Activated T-cell treated with anti-CD3 and anti-CD28 coated beads, Interleukin-2, amount 50 U/mL, for 48 hours (primary cell): Measurements from ENCODE around the gene PPP2R5C.

Experiments
- DNase-seq, 2 experiments: peaks; one replicate each; pipeline ENCODE4 v3.0.0-alpha.2; 2020

The PPP2R5C gene

GRCh38 chr14:101922866-101923265 lies 161.4 kb downstream of the PPP2R5C start:
- DNase-seq = no peak

- no peak for DNase-seq
Measured at GRCh38 chr14:101925152-101925551, 163.6 kb downstream of the PPP2R5C start.

DNA sequence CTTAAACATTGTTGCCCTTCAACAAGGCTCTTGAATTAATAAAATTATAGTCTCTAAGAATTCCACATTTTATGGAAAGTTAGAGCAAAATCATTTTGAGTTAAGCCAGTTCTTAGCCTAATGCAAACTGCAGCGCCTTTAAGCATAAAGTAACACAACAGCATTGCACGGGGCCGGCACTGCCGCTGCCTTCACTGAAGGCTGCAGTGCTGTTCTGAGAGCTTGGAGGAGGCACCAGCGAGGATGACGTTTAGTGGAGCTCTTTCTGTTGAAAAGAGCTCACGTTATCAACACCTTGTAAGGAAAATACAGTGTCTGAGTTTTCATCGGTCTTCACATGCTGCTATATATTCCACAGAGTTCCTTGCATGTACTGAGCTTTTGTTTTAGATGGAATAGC lies 164.6 kb downstream of the PPP2R5C start:
- no peak for DNase-seq

- DNase-seq = no peak
Measured at GRCh38 chr14:101926620-101927019, 165.1 kb downstream of the PPP2R5C start.

DNA sequence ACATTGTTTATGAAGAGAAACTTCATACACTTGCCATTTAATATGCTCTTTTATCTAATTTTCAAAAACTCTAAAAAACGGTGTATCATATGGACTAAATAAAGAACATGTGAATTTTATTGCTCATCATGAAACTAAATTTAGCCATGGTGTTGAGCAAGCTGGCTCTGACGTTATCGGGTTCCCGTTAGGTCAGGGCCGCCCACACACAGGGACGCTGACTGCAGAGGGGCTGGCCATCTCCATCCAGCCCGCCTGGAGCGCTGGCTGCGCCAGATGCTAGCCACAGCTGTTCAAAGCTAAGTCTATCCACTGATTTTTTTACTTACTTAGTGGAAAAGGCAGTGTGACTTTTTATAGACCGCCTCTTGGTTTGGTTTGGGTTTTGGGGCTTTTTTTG lies 166.3 kb downstream of the PPP2R5C start:
- peak; percentile 38 to 60 for DNase-seq

GRCh38 chr14:101928415-101928841 lies 166.9 kb downstream of the PPP2R5C start:
- DNase-seq = no peak

DNA sequence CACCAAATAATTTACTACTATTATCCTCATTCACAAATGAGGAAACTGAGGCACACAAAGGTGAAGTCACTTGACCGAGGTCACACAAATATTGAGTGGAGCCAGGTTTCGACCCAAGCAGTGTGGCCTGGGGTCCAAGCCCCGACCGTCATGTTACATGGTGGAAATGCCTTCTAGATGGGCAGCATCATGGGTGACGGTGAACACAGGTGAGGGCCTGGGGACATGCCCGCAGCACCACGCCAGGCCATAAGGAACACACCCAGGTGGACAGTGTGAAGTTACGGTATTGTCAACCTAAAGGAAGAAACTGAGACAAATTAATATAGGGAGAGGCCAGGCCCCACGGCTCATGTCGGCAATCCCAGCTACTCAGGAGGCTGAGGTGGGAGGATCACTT lies 167.6 kb downstream of the PPP2R5C start:
- no peak for DNase-seq

- no peak for DNase-seq
Measured at GRCh38 chr14:101929946-101930345, 168.4 kb downstream of the PPP2R5C start.

DNA sequence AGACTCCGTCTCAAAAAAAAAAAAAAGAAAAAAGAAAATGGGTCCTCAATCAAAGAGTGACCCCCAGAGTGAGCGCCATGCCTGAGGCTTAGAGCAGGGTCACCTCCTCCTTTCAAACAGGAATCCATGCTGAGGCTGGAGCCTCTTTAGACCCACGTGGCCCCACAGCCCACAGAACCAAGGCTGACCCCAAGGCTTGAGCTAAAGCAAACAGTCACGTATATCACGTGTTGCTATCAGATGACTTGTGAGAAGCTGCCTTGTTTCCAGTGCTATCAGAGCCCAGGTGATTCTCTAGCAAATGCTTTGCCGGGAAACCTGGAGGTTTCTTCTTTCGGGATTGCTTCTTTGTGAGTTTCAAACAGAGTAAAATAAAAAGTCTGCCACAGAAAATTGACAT lies 171.2 kb downstream of the PPP2R5C start:
- DNase-seq = no peak

DNA sequence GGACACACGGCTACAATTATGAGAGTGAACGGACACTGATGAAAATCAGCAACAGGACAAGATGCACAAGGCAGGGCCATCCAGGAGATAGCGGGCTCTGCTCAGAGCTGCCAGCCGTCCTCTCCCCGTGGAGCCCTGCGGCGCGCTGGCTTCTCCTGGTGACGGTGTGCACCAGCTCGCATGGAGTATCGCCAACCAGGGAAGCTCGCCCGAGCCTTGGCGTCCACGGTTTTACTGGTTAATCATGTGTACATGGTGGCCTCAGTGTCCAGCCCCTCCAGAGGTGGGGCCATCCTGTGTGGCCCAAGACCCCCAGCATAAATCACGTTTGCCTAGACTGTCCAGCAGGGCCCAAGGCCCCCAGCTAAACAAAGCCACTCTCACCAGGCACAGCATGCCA lies 171.7 kb downstream of the PPP2R5C start:
- DNase-seq = no peak

GRCh38 chr14:101934601-101935150 lies 173.2 kb downstream of the PPP2R5C start:
- DNase-seq = no peak

- no peak for DNase-seq
Measured at GRCh38 chr14:101937926-101938767, 176.6 kb downstream of the PPP2R5C start.

- no peak for DNase-seq
Measured at GRCh38 chr14:101939646-101940170, 178.2 kb downstream of the PPP2R5C start.

- no peak for DNase-seq
Measured at GRCh38 chr14:101944451-101944850, 182.9 kb downstream of the PPP2R5C start.

GRCh38 chr14:101945171-101945570 lies 183.7 kb downstream of the PPP2R5C start:
- no peak for DNase-seq

GRCh38 chr14:101947577-101947903 lies 186.0 kb downstream of the PPP2R5C start:
- no peak for DNase-seq

DNA sequence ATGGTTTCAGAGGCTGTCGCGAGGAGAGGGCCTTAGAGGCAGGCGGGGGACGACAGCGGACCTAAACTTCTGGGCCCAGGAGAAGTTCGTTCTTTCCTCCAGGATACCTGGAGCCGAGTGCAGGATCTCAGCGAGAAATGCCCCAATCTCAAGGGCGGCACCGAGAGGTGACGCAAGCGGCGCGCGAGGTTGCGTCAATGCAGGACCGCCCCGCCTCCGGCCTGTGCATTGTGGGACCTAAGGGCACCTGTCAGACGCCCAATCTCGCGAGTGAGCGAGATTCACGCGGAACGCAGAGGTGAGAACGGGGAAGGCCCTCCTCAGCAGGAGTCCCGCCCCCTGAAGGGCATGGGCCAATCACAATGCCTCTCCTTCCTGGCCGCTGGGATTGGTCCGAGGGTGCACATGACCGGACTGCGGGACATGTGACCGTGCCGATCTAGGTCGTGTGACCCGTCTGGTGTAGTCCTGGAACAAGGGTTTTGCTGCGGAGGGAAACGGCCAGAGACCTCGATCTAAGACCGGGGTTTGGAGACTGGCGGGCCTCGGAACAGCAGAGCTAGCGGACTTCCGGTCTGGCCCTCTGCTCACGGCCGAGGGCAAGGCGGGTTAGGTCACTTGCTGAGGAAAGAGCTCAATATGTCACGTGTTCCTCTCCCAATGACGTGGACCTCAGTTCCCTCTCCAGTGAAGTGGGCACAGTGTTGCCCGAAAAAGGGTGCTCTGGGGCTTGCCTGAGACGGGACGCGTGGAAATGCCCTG lies 186.6 kb downstream of the PPP2R5C start:
- peak; percentile 100 for DNase-seq

GRCh38 chr14:101948666-101949216 lies 187.2 kb downstream of the PPP2R5C start:
- DNase-seq = no peak

DNA sequence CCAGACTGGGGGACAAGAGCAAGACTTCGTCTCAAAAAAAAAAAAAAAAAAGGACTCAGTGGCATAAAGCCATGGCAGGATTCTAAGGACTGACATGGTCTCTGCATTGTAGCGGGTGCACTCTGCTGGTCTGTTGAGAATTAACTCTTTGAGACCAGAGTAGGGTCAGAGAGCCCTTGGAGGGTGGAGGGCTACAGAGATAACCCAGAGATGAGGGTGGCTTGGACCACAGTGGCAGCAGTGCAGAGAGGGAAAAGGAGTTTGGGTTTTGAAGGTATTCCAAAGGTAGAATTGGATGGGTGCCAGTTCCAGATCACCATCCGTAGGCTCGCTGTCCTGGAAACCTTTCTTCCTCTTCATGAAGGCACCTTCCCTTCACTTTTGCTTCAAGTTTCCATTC lies 188.6 kb downstream of the PPP2R5C start:
- DNase-seq = no peak

DNA sequence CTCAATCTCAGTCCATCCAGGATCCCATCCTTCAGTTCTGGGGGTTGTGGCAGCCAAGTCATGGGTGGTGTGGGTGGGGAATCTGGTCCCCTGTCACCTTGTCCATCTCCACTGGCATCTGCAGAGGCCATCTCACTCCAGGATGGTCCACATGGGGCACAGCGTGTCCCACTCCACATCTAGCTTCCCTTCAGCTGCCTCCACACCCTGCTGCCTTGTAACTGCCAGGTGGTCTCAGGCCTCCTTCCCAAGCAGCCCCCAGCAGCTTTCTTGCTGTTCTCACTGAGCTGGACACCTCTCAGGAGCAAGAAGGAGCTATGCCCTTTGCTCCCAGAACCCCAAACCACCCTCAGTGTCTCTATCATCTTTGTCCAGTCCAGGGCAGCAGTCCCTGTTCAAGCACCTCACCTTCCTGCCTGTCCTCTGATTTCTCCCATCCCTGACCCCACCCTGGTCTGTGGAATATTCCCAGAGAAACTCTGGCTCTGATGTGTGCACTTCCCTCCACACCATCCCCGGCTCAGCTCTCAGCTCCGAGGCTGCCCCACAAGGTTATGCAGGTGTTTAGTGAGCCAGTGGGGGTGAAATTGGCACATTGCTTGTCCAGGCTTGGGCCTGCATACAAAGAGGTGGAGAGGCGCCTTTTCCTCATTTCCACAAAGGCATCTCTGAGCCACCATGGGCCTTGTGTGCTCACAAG lies 189.2 kb downstream of the PPP2R5C start:
- no peak for DNase-seq

- no peak for DNase-seq
Measured at GRCh38 chr14:101953151-101953550, 191.6 kb downstream of the PPP2R5C start.

DNA sequence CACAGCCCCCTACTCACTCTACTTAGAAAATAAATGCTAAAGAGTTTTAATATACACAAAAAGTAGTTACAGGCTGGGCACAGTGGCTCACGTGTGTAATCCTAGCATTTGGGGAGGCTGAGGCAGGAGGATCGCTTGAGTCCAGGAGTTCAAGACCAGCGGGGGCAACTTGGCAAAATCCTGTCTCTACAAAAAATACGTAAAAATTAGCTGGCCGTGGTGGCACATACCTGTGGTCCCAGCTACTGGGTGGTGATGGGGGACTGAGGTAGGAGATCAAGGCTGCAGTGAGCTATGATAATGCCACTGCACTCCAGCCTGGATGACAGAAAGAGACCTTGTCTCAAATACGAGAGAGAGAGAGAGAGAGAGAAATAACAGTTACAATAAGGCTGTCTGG lies 193.0 kb downstream of the PPP2R5C start:
- no peak for DNase-seq

DNA sequence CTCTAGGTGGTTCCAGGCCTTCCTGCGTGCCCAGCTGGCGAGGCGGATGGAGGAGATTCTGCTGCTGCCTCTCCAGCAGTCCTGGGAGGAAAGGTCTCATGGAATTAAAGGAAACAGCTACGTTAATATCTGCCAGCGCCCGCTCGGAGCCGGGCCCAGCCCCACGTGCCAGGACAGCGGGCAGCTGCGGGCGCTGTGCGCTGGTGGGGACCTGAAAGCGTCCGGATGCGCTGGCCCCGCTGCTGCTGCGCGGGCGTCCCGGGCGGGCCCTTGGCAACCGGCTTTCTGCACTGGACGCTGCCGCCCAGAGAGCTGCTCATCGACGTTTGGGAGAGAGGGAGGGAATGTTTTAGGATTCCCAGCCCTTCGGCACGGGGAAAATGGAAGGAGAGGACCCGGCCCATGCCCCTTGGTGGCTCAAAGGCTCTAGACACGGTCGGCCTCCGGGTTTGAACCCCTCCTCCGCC lies 194.2 kb downstream of the PPP2R5C start:
- no peak for DNase-seq
